Activated T-cell treated with anti-CD3 and anti-CD28 coated beads for 24 hours (primary cell): ENCODE measurements around the gene CHST1.

Source experiments
- DNase-seq: peaks from one replicate; pipeline ENCODE4 v3.0.0-alpha.2; 2020; ENCODE audit warnings: low read depth

CHST1 gene, protein sequence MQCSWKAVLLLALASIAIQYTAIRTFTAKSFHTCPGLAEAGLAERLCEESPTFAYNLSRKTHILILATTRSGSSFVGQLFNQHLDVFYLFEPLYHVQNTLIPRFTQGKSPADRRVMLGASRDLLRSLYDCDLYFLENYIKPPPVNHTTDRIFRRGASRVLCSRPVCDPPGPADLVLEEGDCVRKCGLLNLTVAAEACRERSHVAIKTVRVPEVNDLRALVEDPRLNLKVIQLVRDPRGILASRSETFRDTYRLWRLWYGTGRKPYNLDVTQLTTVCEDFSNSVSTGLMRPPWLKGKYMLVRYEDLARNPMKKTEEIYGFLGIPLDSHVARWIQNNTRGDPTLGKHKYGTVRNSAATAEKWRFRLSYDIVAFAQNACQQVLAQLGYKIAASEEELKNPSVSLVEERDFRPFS

DNA sequence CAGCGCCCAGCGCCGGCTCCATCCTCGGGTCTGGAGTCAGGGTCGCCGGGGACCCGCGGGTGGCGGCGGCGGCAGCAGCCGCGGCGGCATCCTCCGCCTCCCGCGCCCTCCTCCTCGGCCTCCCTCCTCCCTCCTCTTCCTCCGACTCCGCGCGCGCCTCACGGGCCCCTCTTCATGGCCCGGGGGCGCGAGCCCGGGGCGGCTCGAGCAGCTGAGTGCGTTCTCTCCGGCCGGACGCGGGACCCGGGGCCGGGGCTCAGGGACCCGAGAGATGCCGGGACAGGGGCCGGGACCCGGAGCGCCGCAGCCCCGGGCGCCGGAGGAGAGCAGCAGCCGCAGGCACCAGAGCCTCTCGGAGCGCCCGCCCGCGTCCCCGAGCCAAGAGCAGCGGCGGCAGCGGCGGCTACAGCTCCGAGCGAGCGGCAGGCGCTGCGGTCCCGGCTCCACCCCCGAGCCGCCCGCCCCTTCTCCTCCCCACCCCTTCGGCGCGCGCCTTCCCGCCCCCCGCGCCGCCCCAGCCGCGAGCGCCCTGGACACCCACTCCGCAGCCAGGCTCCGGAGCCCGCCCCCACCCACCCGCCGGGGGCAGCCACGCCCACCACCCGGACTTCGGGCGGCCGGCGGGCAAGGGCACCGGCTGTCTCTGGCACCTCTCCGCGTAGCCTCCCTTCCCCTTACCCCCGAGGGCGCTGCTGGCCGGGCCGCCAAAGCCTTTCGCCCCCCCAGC is at the start of gene CHST1:
CHST1 (minus strand) TSS at position 417 of the 727 bp plus-strand sequence. CDS start 14,699 bp downstream, outside the sequence.
- no peak for DNase-seq

- no peak for DNase-seq
These were observed 48.2 kb upstream of the CHST1 start for GRCh38 chr11:45713573-45713972.

DNA sequence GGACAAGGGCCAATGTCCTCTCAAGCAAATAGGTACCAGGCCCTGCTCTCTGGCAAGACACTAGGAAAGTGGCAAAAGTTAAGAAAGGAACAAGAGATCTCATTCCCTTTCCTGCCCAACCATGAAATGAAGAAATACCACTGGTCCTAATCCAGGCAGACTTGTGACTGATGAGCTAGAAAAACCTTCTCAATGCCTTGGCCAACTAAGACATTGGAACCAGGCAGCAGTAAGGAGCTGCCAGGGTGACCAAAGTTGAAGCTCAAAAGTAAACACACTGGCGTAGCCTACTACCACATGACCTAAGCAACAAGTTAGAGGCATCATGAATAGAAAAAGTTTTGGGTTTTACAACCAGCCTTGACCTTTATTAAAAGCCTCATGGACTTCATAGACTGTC is 45.1 kb upstream of the CHST1 start:
- no peak for DNase-seq

DNA sequence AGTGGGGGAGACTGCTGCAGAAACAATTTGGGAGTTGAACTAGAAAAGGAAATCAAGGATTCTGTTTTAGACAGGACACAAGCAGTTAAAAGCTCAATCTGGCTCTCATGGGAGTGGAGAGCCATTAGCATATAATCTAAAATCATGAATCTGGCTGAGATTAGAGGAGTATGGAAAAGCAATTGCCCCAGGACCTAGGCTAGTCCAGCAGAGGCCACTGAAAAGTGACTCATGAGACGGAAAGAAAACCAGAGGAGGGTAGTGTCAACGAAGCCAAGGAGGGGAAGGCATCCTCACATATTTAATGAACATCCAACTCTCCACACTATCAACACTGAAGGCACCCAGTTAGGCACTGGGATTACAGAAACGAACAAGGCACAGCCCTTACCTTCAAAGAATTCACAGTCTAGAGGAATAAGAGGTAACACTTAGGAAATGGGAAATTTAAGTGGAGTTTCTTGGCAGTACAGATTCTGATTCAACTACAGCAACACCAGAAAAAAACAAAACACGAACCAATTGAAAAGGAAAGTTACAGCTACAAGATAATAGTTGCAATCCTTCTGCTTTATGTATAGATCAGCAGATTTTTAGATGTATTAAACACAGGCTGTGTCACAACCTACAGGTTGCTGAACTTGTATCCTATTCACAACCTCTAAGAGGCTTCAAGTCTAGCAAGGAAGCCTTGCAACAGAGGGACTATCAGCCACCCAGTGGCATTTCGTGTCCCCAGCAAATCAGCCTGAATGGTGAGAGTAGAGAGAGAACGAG is 43.7 kb upstream of the CHST1 start:
- no peak for DNase-seq

DNA sequence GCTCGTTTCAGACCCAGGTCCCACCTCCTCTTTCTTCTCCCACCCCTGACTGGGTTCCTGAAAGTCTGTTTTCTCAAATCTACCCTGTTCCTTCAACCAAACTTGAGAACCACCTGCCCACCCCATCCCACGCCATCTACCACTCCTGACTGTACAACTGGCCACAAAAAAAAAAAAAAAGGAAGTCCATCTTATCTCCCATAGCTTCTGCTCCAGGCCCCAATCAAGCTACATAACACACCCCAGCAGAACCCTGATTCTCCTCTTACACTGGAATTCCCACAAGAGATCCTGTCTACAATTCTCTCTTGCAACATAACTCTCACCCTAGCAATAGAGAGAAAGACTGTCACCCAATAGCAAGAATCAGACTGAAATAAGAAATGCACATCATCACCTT is 39.2 kb upstream of the CHST1 start:
- no peak for DNase-seq

DNA sequence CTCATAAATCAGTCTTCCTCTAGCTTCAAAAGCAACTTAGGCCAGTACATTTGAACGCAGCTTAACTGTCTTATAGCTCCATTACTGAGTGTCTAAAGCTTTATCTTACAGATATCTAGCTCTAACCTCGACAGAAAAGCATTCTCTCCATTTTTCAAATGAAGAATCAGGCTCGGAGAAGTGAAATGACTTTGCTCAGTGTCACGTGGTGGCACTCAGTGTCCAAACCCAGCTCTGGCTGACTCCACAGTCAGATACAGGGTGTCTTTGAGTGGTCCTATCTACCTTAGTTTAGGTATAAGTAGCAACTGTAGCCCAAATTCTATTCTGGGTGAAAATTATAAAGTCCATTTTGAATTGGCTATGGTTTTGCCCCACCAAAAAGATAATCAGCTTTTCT is 38.7 kb upstream of the CHST1 start:
- no peak for DNase-seq

DNA sequence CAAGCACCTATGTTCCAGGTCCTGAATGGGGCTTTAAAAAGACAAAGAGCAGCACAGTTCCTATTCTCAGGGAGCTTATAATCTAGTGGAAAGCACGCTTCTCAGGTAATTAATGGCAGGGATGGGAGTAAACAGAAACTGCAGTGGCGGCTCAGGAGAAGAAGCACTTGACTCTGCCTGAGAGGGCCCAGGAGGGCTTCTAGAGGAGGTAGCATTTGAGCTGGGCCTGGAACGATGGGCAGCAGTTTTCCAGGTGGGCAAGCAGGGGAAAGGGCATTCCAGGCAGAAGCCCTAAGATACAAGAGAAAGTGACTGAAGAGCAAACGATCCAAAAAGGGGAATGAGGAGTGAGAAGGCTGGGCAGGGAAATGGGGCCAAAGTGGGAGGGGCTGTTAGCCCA is 37.1 kb upstream of the CHST1 start:
- DNase-seq, result no peak

GRCh38 chr11:45698777-45699497 is 33.5 kb upstream of the CHST1 start:
- DNase-seq, result no peak

- DNase-seq, result no peak
These were observed 27.5 kb upstream of the CHST1 start for GRCh38 chr11:45692808-45693453.

- no peak for DNase-seq
These were observed 23.1 kb upstream of the CHST1 start for GRCh38 chr11:45688472-45689033.

DNA sequence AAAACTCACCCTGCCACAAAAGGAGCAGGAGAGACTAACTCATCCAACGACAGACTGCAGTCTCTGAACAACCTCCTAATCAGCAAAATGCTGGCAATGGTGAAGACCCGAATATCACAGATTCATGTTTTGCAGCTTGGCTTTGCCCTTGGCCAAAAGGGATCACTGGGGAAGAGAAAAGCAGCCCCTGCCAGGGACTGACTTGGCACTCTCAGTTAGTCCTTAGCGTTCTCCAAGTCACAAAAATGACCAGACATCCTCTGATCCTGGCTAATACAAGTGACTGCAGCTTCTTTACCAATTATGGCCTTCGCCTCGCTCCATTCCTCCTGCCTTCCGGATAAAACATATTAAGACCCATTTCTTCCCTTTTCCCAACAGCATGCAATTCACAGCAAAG is 22.4 kb upstream of the CHST1 start:
- DNase-seq, result no peak

DNA sequence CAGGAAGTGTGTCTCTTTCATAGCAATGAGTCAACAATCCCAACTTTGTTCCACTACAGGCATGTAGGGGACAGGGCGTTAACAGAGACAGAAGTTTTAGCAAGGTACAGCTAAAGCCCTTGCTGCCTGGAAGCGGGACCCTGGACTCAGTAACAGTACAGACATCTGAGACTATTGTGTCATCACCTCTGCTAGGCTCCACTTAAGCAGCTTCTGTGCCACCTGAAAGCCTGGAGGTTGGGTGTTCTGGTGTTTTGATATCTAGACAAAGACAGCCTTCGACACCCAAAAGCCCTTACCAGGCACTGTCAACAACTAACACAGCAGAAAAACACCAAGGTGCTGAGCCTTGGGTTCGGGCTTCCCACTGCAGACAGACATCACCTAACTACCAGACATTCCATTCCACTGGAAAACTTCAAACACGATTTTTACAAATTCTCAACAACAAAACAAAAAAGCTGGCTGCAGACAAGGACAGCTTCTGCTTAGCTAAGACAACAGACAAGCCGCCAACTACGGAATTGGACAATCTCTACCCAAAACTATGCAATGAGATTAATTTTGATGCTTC is 20.6 kb upstream of the CHST1 start:
- DNase-seq, result no peak

DNA sequence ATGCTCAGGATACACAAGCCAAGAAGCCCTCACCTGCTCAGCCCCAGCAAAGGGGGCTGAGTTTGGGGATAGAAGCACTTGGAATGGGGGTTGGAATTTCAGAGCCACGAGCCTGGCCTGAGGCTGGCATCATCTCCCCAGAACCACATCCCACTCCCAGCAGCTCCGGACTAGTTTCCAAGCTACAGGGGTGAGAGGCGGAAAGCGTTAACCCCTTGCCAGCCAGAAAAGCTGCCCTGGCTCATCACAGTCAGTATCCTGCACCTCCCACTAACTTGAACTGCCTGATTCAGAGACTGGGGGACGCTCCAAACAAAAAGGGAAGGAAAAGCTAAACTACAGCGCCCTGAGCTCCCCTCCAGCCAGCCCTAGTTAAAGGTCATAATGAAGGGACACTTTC is 19.0 kb upstream of the CHST1 start:
- DNase-seq, result no peak

DNA sequence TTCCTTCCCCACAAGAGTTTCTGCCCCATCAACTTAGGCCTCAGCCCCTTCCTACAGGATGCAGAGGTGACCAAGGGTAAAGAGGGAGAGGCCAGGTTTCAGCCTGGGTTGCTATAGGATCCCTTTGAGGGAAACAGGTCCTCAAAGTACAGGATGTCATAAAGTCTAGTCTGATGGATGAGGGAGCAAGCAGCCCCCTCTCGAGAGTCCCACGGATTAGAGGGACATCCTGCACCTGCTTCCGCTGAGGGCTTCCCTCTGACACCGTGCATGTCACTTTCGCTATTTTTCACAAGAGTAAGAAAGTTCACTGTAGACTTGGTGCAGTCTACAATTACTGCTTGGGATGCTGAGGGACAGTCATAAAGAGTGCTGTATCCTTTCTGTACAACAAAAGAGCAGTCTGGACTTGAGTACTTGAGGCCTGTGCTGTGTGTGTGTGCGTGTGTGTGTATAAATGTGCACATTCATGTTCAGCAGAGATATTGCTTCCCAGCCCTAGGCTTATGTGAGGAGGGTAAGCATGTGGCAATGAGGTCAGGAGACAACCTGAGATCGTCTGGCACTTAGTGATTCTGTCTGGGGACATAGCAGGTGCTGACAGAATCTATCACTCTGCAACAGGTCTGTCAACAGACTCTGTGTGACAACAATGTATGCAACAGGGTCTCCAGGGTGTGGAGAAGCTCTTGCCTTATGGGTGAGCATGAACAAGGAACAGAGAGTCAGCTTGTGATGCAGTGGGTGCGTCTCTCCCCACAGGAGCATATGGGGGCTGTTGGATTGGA is 18.0 kb upstream of the CHST1 start:
- no peak for DNase-seq

GRCh38 chr11:45679806-45680205 is 14.4 kb upstream of the CHST1 start:
- no peak for DNase-seq

DNA sequence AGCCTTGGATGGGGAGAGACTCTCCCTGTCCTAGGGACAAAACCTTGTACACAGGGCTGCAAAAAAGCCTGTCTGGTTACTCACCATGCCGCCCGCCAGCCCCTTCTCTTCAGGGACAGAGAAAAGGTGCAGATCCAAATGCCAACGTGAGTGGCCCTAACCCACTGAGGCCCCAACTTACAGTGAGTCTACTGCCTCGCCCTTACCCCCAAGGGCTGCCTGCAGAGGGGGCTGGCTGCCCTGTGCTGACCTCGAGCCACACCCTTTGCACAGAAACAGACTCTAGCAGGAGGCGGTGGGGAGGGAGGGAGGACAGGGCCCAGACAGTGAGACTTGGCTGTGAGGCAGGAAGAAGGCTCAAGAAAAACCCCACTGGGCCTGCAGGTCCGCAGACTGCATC is 13.6 kb upstream of the CHST1 start:
- no peak for DNase-seq

DNA sequence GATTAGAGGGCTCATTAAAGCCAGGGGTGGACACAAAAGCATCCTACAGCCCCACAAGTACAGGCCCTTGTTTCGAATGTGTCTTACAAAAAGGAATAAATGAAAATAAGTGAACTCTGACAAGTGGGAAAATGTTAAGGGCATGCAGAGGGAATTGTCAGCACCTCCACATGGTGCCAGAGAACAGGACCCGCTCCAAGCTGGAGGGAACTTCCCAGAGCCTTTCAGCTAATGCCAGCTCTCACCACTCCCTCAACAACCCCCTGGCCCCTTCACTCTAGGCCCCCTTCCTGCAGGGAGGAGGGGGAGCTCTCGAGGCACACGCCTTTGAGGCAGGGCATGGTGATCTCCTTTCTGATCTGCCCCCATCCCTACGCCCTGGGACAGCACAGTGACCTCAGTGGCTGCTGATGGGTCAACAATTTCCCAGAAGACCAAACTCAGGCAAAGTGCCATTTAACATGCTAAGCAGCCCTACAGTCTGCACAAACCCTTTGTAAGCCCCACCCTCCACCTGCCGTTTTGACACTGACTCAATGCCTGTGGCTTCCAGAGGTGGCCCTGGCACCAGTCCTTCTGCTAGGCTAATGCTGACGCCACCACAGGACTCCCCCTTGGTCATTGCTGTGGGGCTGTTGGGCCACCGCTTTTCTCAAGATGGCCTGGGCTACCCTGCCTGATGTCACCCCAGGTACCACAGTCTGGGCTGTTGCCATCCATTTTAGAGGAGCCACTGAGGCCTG is 12.5 kb upstream of the CHST1 start:
- DNase-seq, result no peak

- no peak for DNase-seq
These were observed 11.2 kb upstream of the CHST1 start for GRCh38 chr11:45676522-45677095.

GRCh38 chr11:45675646-45676045 is 10.2 kb upstream of the CHST1 start:
- no peak for DNase-seq
